IMR-90 (cell line): Measurements from ENCODE around the gene MICAL3. TPM values are rescaled to one million over a fixed set of nuclear protein-coding genes. Genes with fewer than 3 reads are reported as not detected.

ENCODE experiments used
- MAZ ChIP-seq: IDR thresholded peaks from 2 replicates; pipeline ENCODE4 v1.6.1; 2012; ENCODE audit warnings: low read depth, mild to moderate bottlenecking, low read length, improper control_type of control experiment, moderate library complexity, borderline replicate concordance
- MXI1 ChIP-seq: IDR thresholded peaks from 2 replicates; pipeline ENCODE4 v1.6.1; 2012; ENCODE audit warnings: low read depth, mild to moderate bottlenecking, low read length, moderate library complexity, borderline replicate concordance
- NFE2L2 ChIP-seq: fragments of 150-350 bp; IDR thresholded peaks from 2 replicates; pipeline ENCODE4 v1.6.1; 2016; ENCODE audit warnings: low read depth, mild to moderate bottlenecking, low read length
- RAD21 ChIP-seq: IDR thresholded peaks from 2 replicates; pipeline ENCODE4 v1.6.1; 2012; ENCODE audit warnings: low read length, improper control_type of control experiment
- RCOR1 ChIP-seq: IDR thresholded peaks from 2 replicates; pipeline ENCODE4 v1.6.1; 2012; ENCODE audit warnings: mild to moderate bottlenecking, low read length, improper control_type of control experiment; ENCODE audit not compliant: insufficient replicate concordance
- polyA plus RNA-seq, 3 experiments: library from polyadenylated mRNA; depleted of rRNA; stranded (reverse); fragments of >200 nt; gene quantifications; 2 replicates each; pipeline ENCODE4 v1.2.3, GENCODE V29; 2012; ENCODE audit warnings: low replicate concordance in 1 of 3
- total RNA-seq: library from RNA; depleted of rRNA; stranded (reverse); fragments of >200 nt; gene quantifications from 2 replicates; pipeline ENCODE4 v1.2.3, GENCODE V29; 2012
- TF ChIP-seq, protein P1 (sequence below): fragments of 150-350 bp; IDR thresholded peaks from 2 replicates; pipeline ENCODE4 v1.6.1; 2016; ENCODE audit warnings: low read depth, mild to moderate bottlenecking, low read length, moderate library complexity, borderline replicate concordance

MICAL3 gene
- total and polyA plus RNA-seq, 2 of the 4 experiments (the other 2 are of a cell fraction) = 17.6 to 26.8 TPM

GRCh38 chr22:17780741-17781318 is 243.5 kb downstream of the MICAL3 start (continued):
- no peak for TF ChIP-seq MAZ
- TF ChIP-seq, protein P1, sequence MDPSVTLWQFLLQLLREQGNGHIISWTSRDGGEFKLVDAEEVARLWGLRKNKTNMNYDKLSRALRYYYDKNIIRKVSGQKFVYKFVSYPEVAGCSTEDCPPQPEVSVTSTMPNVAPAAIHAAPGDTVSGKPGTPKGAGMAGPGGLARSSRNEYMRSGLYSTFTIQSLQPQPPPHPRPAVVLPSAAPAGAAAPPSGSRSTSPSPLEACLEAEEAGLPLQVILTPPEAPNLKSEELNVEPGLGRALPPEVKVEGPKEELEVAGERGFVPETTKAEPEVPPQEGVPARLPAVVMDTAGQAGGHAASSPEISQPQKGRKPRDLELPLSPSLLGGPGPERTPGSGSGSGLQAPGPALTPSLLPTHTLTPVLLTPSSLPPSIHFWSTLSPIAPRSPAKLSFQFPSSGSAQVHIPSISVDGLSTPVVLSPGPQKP = no peak
- TF ChIP-seq NFE2L2 = no peak
- no peak for TF ChIP-seq RCOR1
- TF ChIP-seq RAD21 = no peak
- TF ChIP-seq MXI1 = no peak
